DND-41 (cell line): ENCODE measurements around the gene OR4B1.
A peak's percentile ranks its signal among the peaks of the same experiment; 100 is the strongest.

Source experiments
- CTCF ChIP-seq: IDR thresholded peaks from 2 replicates; pipeline ENCODE4 v1.5.1; 2012; ENCODE audit warnings: borderline replicate concordance, low read length, moderate library complexity, mild to moderate bottlenecking; ENCODE audit not compliant: poor library complexity, severe bottlenecking; ENCODE audit errors: extremely low read depth
- EZH2 ChIP-seq: IDR thresholded peaks from 3 replicates; pipeline ENCODE4 v1.6.1; 2012; ENCODE audit warnings: borderline replicate concordance, low read depth, mild to moderate bottlenecking, moderate library complexity, low read length, inconsistent platforms; ENCODE audit not compliant: severe bottlenecking

- TF ChIP-seq CTCF (peak; percentile 95), EZH2 (no peak)
Measured at GRCh38 chr11:48172818-48173609, 43.6 kb upstream of the OR4B1 start.
